GM19372 (cell line): ENCODE results near the gene CHCHD1.
"Not testable (repeated sequence)": the region's sequence is repeated elsewhere in the genome, so short reads cannot be mapped to it uniquely, and the experiment has no call there.

Source experiments
- ATAC-seq: cut with Tn5 transposase; IDR thresholded peaks from one replicate; pipeline ENCODE4 v1.9.1; 2021; ENCODE audit warnings: mild to moderate bottlenecking, low read depth, moderate library complexity; ENCODE audit not compliant: unreplicated experiment

The CHCHD1 gene

GRCh38 chr10:73765066-73765465, 16.8 kb upstream of the CHCHD1 start:
- no peak for ATAC-seq

- ATAC-seq, result no peak
These were observed 13.0 kb upstream of the CHCHD1 start for GRCh38 chr10:73768881-73769280.

GRCh38 chr10:73769396-73769795, 12.5 kb upstream of the CHCHD1 start:
- no peak for ATAC-seq

- ATAC-seq, result peak; percentile 13
These were observed 10.0 kb upstream of the CHCHD1 start for GRCh38 chr10:73771722-73772280.

- ATAC-seq, result peak; percentile 58
These were observed 9.3 kb upstream of the CHCHD1 start for GRCh38 chr10:73772281-73773151.

GRCh38 chr10:73773152-73773879, 8.5 kb upstream of the CHCHD1 start:
- ATAC-seq, result no peak

GRCh38 chr10:73774637-73775036, 7.2 kb upstream of the CHCHD1 start:
- no peak for ATAC-seq

GRCh38 chr10:73779018-73779417, 2.8 kb upstream of the CHCHD1 start:
- no peak for ATAC-seq

GRCh38 chr10:73779539-73780197, 2.2 kb upstream of the CHCHD1 start:
- no peak for ATAC-seq

- no peak for ATAC-seq
These were observed 1.5 kb upstream of the CHCHD1 start for GRCh38 chr10:73780301-73780700.

GRCh38 chr10:73780966-73781365, 882 bp upstream of the CHCHD1 start:
- ATAC-seq, result no peak

GRCh38 chr10:73781548-73781878, 335 bp upstream of the CHCHD1 start:
- ATAC-seq, result no peak

GRCh38 chr10:73782749-73783085, 869 bp downstream of the CHCHD1 start:
- ATAC-seq, result no peak

GRCh38 chr10:73785211-73785720, 3.4 kb downstream of the CHCHD1 start, which contains the start of gene ZSWIM8:
ZSWIM8 (plus strand) TSS chr10:73785606; CDS start chr10:73785879, 273 bp downstream.
- ATAC-seq, result peak; percentile 67

- ATAC-seq, result peak; percentile 19
These were observed 4.1 kb downstream of the CHCHD1 start for GRCh38 chr10:73785721-73786511.

- ATAC-seq, result no peak
These were observed 4.7 kb downstream of the CHCHD1 start for GRCh38 chr10:73786512-73786885.

GRCh38 chr10:73787031-73787800, 5.4 kb downstream of the CHCHD1 start:
- ATAC-seq, result not testable (repeated sequence)

GRCh38 chr10:73788864-73789658, 7.2 kb downstream of the CHCHD1 start:
- ATAC-seq, result no peak

- ATAC-seq, result no peak
These were observed 7.8 kb downstream of the CHCHD1 start for GRCh38 chr10:73789659-73790055.
